GM12891 (cell line): ENCODE results near the gene DUSP15.

Source experiments
- PAX5 ChIP-seq: IDR thresholded peaks from 2 replicates; pipeline ENCODE4 v1.6.1; 2011; ENCODE audit warnings: low read length, moderate library complexity, mild to moderate bottlenecking; ENCODE audit not compliant: insufficient read depth, severe bottlenecking
- POLR2A ChIP-seq: IDR thresholded peaks from 2 replicates; pipeline ENCODE4 v1.6.1; 2011; ENCODE audit warnings: low read depth, low read length, control low read depth
- SPI1 ChIP-seq: IDR thresholded peaks from 2 replicates; pipeline ENCODE4 v1.6.1; 2011; ENCODE audit warnings: low read depth, low read length, control low read depth

DNA sequence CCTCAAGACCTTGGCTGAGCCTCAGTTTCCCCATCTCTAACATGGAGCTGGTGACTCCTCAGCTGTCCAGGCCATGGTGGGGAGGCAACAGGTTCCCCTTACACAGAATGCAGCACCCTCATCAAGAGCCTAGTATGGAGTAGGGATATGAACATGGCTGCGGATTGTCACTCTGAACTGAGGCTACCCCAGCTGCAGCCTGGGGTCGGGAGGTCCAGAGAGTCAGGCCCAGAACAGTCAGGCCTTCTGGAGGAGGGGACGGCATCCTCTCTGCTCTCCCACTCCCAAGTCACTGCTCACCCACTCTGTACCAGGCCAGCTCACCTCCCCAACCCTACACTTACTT is 23.6 kb downstream of the DUSP15 start:
- TF ChIP-seq SPI1 = no peak
- no peak for TF ChIP-seq POLR2A
- TF ChIP-seq PAX5 = no peak
